GM19351 (cell line): ENCODE data around the gene CHERP.
"Not testable (repeated sequence)": the region's sequence is repeated elsewhere in the genome, so short reads cannot be mapped to it uniquely, and the experiment has no call there.

Experiments used
- ATAC-seq: cut with Tn5 transposase; IDR thresholded peaks from one replicate; pipeline ENCODE4 v1.9.1; 2021; ENCODE audit warnings: mild to moderate bottlenecking, moderate library complexity; ENCODE audit not compliant: unreplicated experiment

The CHERP gene

DNA sequence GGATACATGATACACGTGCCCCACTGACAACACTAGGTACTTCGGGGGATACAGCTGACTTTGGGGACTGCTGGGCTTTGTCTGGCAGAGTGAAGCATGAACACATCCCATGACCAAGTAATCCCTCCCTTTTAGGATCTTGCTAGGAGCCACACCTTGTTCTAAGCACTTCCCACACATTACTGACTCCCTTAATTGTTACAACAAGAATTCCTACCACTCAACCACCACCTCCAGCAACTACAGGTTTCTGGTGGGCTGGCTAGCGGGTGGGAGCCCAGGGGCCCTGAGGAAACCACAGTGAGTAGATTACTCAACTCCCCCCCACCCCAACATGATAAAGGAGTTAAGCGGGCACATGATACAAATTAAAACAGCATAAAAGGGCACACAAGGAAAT lies 37.1 kb upstream of the CHERP start:
- ATAC-seq = no peak

DNA sequence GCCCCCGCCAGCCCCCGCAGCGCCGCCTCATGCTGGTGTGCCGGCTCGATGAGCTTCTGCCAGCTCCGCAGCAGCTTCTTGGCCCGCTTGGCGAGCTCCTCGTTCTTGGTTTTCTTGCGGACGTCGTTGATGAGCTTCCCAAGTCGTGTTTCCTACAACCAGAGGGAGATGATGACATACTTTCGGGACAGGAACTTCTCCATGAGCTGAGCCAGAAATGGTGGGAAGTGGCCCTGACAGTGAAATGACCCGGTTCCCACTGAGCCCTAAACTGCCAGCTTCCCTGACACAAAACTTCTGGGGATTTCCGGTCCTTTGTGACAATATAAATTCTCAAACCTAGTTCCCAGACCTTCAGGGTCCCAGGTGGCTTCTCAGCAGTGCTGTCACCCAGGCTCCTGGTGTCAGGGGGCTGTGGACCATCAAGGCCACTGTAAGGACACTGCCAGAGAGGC lies 35.3 kb upstream of the CHERP start:
- no peak for ATAC-seq

DNA sequence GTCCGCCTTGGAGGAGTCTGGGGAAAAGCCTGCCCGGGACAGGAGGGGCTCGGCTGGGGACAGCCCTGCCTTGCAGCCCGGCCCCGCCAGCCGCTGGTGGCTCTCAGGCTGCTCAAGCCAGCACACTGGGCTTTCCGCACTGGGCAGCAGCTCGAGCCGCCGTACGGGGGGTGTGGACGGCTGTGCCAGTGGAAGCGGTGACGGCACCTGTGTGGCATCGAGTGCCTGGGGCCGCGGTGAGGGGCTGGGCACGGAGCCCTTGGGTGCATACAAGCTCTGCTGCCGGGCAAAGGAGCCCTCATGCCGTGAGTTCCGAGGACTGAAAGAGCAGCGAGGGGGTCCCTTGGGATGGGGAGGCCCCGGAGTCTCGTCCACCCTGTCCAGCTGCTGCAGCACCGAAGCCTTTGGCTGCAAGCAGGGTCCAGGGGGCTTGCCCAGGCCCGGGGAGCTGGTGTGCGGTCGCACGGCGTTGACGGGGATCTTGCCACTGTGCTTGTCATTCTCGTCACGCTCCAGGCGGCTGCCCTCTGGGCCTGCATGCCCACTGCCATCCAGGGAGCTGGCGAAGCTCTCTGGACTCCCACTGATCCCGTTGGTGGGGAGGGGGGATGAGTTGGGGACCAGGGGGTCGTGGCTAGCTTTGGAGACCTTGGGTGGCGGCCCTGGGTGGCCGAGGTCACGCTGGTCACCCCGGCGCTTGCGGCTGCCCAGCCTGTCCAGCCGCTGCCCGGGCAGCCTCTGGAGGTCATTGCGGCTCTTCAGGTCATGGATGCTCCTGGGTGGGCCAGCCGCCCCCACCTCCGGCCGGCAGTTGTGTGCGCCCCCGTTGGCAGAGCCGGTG lies 34.7 kb upstream of the CHERP start:
- no peak for ATAC-seq

DNA sequence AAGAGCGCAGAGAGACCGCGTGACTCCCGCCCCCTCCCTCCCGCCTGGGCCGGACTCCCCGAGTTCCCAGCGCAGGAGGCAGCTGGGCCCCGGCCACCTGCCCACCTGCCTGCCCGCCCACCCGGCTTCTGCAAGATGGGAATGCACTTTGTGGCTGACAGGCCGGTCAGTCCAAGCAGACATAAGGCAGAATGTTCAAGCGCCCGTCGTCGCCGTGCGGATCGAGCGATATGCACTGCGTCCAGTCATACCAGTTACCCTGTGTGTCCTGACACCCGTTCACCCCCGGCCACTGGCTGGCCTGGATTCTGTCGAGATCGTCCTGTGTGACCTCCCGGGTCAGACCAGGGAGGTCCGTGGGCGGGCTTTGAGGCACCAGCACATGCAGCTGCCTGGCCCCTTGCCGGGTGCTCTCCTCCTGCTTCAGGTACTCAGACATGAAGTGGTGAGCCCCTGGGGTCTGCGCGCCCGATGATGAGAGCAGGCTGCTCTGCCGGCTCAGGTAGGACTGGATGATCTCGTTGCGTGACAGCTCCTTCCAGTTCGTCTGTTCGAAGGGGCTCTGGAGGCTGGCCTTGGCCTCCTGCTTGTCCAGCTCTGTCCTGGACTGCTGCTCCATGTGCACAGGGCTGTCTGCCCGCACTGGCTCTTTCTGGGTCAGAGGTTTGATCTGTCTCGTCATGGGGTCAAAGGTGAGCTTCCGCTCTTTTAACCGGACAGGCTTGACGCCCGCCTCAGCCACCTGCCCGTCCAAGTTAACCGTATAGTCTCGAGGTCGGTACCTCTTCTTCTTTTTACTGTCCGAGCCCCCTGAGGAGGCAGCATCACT lies 33.8 kb upstream of the CHERP start:
- ATAC-seq = no peak

DNA sequence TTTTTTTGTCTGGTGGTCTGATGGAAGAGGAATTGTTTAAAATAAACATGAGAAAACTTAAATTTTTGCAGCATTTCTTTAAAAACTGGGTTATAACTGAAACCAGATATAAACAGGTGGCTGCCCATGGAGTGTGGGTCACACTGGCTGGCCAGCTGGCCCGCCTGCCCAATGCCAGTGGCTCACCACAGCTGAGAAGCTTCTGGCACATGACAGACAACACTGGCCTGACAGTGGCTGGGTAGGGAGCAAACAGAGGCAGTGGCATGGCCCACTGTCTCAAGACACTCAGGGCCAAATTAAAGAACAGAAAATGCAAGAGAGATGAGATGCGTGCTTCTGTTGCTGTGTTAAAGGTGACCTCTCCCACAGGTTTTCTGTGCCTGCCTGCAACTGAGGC lies 33.0 kb upstream of the CHERP start:
- ATAC-seq = no peak

DNA sequence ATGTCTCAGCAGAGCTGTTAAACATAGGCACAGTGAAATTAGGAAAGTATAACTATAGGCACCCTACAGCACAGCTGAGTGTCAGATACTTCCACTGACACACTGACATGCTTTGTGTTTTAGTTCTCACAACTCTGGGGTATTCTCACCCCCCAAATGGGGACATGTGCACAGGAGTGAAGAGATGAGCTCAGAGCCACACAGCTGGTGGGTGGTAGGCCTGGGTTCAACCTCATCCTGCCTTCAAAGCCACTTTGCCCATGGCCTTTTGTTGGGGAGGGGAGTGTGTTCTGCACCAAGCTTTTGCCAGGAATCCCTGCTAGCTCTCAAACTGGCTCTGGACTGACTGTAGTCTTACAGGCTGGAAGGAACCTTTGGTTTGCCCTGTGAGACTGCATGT lies 31.7 kb upstream of the CHERP start:
- ATAC-seq = no peak

DNA sequence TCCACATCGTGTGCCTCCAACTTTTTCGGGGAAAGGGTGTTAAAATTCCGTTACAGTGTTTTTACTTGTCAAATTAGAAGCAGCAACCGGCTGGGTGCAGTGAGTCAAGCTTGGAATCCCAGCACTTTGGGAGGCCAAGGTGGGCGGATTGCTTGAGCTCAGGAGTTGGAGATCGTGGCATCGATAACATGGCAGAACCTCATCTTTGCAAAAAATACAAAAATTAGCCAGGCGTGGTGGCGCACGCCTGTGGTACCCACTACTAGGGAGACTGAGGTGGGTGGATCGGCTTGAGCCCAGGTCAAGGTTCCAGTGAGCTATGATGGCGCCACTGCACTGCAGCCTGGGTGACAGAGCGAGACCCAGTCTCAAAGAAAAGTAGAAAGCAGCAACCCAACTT lies 31.1 kb upstream of the CHERP start:
- no peak for ATAC-seq

DNA sequence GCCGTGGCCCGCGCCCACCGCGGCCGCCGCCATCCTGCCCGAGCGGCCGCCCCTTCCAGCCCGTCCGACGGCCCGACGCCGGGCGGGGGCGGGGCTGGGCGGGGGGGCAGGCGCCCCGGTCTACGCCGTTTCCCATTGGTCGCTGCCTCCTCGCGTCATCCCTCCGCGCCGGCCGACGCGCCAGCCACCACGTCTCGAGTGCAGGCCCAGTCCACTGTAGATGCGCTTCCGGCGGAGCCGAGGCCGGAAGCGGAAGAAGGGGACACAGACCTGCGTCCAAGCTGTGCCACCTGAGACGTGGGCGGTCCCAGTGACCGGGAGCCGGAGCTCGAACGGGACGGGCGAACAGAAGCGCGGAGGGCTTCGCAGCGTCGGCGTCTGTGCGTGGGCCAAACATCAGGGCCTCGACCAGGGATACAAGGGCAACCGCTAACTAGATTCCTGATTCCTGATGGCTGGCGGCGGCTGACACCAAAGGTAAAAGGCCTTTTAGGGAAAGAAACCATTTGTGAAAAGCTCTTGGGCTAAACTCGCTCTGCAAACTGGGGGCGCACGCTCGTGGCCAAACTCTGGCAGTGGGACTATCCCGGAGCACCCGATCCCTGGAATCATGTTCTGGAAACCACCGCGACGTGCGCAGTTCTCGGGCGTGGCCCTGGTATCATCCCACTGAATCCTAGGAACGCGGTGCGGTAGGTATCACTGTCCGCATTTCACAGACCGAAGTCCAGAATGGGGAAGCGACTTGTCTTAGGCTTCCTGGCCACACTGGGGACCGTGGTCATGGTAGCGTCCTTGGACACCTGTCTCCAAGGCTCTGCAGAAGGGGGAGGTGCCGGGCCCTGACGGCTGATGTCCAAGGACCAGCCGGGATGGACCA lies 30.3 kb upstream of the CHERP start, which contains the start of gene SLC35E1:
TSS of gene SLC35E1 (minus strand) at position 84 of the 880 bp plus-strand sequence. CDS start at position 33, 51 bp downstream.
- ATAC-seq = peak; percentile 91

DNA sequence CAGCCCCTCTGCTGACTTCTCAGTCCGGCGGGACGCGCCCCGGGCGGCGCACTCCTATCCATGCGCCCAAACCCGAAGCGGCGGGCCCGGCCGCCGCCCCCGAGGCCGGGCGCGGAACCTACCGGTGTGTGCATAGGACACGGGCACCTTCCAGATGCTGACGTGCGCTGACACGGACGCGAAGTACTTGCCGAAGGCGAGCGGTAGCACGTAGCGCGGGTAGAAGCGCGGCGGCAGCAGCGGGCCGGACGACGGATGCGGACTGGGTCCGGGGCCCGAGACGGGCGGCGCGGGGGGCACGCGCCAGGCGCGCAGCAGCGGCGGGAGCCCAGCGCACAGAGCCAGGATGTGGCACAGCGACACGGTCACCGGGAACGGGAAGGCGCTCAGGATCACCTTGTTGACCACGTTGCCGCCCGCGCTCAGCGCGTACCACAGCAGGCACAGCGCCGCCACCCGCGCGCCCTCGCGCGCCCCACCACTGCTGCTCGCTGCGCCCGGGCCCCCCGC lies 29.6 kb upstream of the CHERP start:
- peak; percentile 32 for ATAC-seq

DNA sequence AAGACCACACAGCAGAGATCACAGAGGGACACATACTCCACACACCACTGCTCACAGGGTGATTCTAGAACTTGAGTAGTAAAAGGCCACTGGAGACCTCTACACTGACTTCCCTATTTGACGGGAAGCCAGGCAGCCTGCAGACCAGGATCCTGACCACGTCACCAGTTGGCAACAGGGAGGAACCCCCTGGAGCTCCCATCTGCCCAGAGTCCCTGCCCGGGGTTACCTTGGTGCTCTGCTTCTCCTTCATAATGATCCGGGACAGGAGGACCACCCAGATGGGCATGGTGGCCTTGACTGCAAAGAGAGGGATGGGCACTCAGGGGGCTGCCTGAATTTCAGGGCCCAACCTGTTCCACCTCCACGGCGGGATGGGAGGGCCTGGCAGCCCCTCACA lies 29.0 kb upstream of the CHERP start:
- no peak for ATAC-seq

DNA sequence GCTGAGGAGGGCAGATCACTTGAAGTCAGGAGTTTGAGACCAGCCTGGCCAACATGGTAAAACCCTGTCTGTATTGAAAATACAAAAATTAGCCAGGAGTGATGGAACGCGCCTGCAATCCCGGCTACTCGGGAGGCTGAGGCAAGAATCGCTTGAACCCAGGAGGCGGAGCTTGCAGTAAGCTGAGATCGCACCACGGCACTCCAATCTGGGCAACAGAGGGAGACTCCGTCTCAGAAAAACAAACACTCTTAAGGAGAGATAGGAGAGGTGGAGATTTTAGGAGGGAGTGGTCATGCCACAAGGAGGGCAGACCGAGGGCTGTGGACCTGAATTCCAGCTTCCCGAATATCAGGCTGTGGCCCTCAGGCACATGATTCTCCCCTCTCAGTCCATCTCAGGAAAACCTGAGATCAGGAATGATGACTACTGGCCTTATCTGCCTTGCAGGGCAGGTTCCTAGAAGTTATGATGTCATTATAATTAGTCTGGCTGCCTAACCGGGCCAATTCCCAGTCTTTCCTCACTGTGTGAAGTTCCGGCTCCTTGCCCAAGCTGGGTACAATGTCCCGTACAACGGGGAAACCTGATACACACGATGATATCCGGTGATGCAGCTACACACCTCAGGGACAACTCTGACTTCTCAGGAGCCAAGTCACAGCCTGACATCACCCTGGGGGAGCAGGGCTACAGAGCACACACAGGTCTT lies 27.5 kb upstream of the CHERP start:
- no peak for ATAC-seq

DNA sequence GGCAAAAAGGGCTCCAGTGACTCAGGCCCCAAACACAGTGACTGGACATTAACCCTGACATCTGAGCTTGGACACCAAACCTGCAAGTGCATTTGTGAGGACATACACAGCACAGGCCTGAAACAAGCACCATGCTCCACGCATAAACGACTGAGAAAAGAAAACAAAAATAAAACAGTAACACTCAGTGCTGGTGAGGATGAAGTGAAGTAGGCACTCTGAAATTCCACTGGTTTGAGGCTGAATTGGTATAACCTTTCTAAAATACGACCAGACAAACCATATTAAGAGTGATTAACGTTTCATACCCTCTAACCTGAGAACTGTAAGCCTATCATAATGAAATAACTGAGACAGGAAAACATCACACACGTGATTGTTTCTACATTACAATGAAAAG lies 24.5 kb upstream of the CHERP start:
- no peak for ATAC-seq

DNA sequence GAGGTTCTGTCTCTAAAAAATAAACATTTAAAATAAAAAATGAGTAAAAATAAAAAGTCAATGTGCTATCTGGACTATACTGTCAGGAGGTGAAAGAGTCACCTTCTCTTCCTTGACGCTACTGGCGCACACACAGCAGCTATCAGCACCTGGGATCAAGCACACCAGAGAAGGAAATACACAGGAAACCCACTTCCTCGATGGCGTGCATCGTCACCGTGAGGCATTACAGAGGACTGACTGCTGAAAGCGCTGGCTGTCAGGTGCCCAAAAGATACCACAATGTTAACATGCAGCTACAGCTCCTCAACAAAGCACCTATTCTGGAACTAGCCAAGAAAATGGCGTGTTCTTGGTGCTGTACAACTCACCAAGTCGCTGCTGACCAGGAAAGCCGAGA lies 23.9 kb upstream of the CHERP start:
- no peak for ATAC-seq

DNA sequence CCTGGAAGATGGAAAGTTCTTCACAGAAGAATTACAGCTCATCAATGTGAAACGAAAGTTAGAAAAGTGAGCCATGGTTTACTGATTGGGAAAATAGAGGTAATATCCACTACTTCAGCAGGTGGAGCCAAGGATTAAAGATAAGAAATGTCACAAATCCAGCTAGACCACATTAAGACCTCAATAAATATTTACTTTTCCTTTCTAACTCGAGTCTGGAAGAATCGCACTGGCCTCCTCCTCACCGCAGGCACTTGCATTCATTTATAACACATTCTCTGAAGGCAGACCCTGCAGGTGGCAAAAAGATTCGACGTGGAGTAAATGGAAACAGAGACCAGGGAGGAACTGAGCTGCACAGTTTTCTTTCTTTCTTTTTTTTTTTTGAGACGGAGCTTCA lies 22.6 kb upstream of the CHERP start:
- no peak for ATAC-seq

DNA sequence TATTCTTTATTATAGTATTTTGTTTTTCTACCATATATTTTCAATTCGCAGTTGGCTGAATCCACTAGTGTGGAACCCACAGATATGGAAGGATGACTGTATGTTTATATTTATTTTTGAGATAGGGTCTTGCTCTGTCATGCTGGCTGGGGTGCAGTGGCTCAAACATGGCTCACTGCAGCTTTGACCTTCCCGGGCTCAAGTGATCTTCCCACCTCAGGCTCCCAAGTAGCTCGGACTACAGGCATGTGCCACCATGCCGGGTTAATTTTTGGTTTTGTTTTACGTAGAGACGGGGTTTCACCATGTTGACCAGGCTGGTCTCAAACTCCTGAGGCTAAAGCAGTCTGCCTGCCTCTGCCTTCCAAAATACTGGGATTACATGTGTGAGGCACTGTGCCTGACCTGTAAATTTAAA lies 20.4 kb upstream of the CHERP start:
- ATAC-seq = no peak

DNA sequence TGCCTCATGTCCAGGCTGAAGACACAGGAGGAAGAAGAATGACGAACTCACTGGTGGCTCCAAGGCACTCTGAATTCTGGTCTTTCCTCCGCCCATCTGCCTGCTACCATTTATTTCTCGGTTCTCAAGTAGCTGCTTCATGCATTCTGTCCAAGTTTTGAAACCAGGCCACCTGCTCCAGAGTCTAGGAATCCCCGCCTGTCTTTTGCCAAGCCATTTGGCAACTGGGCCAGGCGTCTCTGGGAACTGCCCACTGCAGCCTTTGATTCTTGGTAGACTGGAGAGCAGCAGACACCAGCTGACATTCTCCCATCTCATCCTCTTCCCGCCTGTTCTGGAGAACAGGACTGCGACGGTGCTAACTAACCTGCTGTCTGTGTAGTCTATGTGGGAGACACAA lies 19.1 kb upstream of the CHERP start:
- no peak for ATAC-seq

DNA sequence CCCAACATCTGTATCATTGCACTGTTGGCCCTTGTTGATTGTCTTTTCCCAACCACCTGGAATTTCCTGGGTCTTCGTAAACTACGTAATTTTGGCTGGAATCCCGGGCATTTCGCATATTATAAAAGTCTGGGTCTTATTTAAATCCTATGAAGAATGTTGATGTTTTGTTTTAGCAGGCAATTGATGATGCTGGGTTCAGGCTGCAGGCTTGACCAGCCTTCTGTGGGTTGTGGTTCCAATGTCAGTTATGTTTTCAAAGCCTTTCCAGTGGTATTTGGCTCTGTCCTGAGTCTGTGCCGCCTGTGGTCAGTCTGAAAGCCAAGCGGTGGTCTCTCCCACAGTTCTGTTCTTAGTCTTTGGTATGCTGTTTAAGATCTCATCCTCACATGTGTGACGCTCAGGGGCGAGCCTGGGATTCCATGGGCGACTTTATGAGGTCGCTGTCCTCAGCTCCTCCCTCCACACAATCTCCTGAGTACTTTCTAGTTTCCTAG lies 17.6 kb upstream of the CHERP start:
- ATAC-seq = no peak

DNA sequence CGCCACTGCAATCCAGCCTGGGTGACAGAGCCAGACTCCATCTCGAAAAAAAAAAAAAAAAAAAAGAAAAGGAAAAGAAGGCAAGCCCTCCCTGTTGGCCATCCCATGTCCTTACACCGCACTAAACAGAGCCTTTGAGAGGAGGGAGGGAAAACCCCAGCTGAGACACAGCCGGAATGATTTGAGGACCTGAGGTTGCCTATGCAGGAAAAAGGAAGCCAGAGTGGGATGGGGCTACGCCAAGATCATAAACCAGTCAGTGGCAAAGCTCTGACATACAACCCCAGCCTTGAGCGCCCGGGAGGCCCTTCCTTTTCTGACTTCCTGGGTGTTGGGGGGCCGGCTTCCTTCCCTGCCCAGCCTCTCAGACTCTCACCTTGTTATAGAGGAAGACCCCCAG lies 12.5 kb upstream of the CHERP start:
- no peak for ATAC-seq

DNA sequence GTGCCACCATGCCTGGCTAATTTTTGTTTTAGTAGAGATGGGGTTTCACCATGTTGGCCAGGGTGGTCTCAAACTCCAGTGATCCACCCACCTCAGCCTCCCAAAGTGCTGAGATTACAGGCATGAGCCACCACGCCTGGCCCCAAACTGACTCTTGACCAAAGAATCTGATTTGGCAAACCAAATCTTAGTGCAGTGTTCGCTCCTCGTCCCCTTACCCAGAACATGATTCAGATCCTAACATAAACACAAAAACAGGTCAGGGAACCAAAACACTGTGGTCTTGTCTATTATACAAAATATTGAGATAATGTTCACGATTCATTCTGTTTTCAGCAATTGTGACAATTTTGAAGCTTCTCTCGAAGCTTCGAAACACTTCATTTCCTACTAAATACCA lies 9.7 kb upstream of the CHERP start:
- ATAC-seq = not testable (repeated sequence)

DNA sequence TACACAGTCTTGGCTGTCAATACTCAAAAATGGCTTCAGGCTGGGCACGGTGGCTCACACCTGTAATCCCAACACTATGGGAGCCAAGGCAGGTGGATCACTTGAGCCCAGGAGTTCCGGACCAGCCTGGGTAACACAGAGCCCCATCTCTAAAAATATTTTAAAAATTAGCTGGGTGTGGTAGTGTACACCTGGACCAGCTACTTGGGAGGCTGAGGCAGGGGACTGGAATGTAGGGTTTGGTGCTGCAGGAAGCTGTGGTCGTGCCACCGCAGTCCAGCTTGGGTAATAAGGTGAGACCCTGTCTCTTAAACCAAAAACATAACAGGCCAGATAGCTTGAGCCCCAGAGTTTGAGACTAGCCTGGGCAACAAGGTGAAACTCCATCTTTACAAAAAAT lies 6.7 kb upstream of the CHERP start:
- no peak for ATAC-seq
